ENCODE results near the gene PDE11A. TPM values are rescaled to one million over a fixed set of nuclear protein-coding genes. Genes with fewer than 3 reads are reported as not detected.

The PDE11A gene
- total and polyA plus RNA-seq, 2 experiments from 2014 or later: 0.08 to 0.73 TPM

DNA sequence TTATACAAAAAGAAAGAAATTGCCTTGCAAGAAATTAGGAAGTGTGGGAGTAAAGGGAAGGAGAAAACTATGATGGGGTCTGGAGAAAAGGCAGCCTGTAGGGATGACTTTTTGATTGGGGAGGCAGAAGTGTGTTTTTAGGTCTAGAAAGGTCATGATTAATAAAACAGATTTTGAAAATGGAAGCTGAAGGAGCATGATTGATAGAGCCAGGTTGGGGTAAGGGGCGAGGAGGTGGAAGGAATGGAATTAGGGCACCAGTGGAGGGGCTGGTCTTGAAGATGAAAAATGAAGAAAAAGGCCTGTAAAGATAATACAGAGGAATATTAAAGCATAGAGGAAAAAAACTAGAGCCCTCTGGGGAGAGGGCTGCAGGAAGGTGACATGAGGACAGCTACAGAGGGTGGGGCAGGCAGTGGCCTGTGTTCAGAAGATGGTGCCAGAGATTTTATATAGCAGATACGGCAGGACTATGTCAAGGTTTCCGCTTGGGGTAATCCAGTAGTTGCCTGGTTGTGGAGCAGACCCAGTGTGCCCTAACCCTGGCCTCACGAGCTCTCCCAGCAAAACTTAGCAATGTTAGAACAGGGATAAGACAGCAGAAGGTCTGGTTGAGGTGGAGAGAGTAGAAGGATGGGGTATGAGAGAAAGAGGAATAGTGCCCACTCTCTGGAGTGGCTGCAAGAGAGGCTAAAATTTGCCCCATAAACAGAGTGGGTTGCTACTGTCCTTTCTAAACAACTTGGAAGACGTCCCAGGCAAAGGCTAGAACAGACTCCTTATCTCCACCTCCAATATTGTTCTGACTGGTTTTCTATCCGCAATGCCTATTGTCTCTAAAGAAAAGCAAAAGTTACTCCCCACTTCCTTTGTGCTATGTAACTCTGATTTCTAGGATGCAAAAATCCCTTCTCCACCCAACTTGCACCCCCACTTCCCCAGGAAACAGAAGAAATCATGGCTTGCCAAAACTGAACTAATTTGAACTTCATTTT is 392.7 kb downstream of the PDE11A start:
- H2AFZ ChIP-seq: no peak overlapping the region
- H3K27ac ChIP-seq (ENCODE audit: low read depth): no peak overlapping the region
- no peaks in the 10 kb centered on the region for H4K20me1 ChIP-seq (replicated peaks; ENCODE audit: insufficient read depth)
- Mint-ChIP-seq H3K4me1 (peaks cover 15% of the 10 kb centered on the region), H3K27ac (no peak overlapping the region), H3K27me3 (ENCODE audit: insufficient read depth, low read depth, poor library complexity) (no peaks in the 10 kb centered on the region), H3K4me3 (no peak overlapping the region), H3K9me3 (no peaks in the 10 kb centered on the region), H3K36me3 (ENCODE audit: low read depth) (no peaks in the 10 kb centered on the region)
- ATAC-seq (no peak), DNase-seq (ENCODE audit: low spot score) (no peak)
- H3K36me3 ChIP-seq (ENCODE audit: insufficient read depth): no peaks in the 10 kb centered on the region
- no peak overlapping the region for H3K4me2 ChIP-seq
- H3K27me3 ChIP-seq (ENCODE audit: insufficient read depth): no peaks in the 10 kb centered on the region
- H3K4me1 ChIP-seq (ENCODE audit: insufficient read depth): peaks cover 7% of the 10 kb centered on the region
- H3K79me2 ChIP-seq (replicated peaks; ENCODE audit: insufficient read depth): no peaks in the 10 kb centered on the region
- H3K9me2 ChIP-seq (ENCODE audit: insufficient read depth): 0 out of 2 replicates have a peak, but pooled peaks cover 3% of the 10 kb centered on the region
- TF ChIP-seq NANOG (IDR thresholded peaks at IDR 0.05; ENCODE audit: borderline replicate concordance) (no peak), EZH2phosphoT487 (IDR thresholded peaks at IDR 0.05; ENCODE audit: unreplicated experiment) (no peak), JUNB (IDR thresholded peaks at IDR 0.05; ENCODE audit: unreplicated experiment) (no peak), POLR2AphosphoS5 (IDR thresholded peaks at IDR 0.05; ENCODE audit: low read depth) (no peak), EZH2 (IDR thresholded peaks at IDR 0.05; ENCODE audit: low read depth, unreplicated experiment) (no peak), ETS1 (IDR thresholded peaks at IDR 0.05) (no peak), CREB1 (CRISPR knock-in tag; IDR thresholded peaks at IDR 0.05; ENCODE audit: low read depth) (no peak), ZNF114 (CRISPR knock-in tag; IDR thresholded peaks at IDR 0.05) (no peak), ZNF331 (CRISPR knock-in tag; IDR thresholded peaks at IDR 0.05; ENCODE audit: low read depth) (no peak), STAT1 (IDR thresholded peaks at IDR 0.05; ENCODE audit: unreplicated experiment) (no peak), CTCF (conservative IDR thresholded peaks at IDR 0.05; ENCODE audit: low read depth in 2 of 2) (no peak)
- TF ChIP-seq, protein P1, sequence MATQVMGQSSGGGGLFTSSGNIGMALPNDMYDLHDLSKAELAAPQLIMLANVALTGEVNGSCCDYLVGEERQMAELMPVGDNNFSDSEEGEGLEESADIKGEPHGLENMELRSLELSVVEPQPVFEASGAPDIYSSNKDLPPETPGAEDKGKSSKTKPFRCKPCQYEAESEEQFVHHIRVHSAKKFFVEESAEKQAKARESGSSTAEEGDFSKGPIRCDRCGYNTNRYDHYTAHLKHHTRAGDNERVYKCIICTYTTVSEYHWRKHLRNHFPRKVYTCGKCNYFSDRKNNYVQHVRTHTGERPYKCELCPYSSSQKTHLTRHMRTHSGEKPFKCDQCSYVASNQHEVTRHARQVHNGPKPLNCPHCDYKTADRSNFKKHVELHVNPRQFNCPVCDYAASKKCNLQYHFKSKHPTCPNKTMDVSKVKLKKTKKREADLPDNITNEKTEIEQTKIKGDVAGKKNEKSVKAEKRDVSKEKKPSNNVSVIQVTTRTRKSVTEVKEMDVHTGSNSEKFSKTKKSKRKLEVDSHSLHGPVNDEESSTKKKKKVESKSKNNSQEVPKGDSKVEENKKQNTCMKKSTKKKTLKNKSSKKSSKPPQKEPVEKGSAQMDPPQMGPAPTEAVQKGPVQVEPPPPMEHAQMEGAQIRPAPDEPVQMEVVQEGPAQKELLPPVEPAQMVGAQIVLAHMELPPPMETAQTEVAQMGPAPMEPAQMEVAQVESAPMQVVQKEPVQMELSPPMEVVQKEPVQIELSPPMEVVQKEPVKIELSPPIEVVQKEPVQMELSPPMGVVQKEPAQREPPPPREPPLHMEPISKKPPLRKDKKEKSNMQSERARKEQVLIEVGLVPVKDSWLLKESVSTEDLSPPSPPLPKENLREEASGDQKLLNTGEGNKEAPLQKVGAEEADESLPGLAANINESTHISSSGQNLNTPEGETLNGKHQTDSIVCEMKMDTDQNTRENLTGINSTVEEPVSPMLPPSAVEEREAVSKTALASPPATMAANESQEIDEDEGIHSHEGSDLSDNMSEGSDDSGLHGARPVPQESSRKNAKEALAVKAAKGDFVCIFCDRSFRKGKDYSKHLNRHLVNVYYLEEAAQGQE (IDR thresholded peaks at IDR 0.05; ENCODE audit: unreplicated experiment): no peak
- TF ChIP-seq, protein P2, sequence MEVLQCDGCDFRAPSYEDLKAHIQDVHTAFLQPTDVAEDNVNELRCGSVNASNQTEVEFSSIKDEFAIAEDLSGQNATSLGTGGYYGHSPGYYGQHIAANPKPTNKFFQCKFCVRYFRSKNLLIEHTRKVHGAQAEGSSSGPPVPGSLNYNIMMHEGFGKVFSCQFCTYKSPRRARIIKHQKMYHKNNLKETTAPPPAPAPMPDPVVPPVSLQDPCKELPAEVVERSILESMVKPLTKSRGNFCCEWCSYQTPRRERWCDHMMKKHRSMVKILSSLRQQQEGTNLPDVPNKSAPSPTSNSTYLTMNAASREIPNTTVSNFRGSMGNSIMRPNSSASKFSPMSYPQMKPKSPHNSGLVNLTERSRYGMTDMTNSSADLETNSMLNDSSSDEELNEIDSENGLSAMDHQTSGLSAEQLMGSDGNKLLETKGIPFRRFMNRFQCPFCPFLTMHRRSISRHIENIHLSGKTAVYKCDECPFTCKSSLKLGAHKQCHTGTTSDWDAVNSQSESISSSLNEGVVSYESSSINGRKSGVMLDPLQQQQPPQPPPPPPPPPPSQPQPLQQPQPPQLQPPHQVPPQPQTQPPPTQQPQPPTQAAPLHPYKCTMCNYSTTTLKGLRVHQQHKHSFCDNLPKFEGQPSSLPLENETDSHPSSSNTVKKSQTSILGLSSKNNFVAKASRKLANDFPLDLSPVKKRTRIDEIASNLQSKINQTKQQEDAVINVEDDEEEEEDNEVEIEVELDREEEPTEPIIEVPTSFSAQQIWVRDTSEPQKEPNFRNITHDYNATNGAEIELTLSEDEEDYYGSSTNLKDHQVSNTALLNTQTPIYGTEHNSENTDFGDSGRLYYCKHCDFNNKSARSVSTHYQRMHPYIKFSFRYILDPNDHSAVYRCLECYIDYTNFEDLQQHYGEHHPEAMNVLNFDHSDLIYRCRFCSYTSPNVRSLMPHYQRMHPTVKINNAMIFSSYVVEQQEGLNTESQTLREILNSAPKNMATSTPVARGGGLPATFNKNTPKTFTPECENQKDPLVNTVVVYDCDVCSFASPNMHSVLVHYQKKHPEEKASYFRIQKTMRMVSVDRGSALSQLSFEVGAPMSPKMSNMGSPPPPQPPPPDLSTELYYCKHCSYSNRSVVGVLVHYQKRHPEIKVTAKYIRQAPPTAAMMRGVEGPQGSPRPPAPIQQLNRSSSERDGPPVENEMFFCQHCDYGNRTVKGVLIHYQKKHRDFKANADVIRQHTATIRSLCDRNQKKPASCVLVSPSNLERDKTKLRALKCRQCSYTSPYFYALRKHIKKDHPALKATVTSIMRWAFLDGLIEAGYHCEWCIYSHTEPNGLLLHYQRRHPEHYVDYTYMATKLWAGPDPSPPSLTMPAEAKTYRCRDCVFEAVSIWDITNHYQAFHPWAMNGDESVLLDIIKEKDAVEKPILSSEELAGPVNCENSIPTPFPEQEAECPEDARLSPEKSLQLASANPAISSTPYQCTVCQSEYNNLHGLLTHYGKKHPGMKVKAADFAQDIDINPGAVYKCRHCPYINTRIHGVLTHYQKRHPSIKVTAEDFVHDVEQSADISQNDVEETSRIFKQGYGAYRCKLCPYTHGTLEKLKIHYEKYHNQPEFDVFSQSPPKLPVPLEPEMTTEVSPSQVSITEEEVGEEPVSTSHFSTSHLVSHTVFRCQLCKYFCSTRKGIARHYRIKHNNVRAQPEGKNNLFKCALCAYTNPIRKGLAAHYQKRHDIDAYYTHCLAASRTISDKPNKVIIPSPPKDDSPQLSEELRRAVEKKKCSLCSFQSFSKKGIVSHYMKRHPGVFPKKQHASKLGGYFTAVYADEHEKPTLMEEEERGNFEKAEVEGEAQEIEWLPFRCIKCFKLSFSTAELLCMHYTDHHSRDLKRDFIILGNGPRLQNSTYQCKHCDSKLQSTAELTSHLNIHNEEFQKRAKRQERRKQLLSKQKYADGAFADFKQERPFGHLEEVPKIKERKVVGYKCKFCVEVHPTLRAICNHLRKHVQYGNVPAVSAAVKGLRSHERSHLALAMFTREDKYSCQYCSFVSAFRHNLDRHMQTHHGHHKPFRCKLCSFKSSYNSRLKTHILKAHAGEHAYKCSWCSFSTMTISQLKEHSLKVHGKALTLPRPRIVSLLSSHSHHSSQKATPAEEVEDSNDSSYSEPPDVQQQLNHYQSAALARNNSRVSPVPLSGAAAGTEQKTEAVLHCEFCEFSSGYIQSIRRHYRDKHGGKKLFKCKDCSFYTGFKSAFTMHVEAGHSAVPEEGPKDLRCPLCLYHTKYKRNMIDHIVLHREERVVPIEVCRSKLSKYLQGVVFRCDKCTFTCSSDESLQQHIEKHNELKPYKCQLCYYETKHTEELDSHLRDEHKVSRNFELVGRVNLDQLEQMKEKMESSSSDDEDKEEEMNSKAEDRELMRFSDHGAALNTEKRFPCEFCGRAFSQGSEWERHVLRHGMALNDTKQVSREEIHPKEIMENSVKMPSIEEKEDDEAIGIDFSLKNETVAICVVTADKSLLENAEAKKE (CRISPR knock-in tag; IDR thresholded peaks at IDR 0.05): no peak
- H3K4me3 ChIP-seq: no peak overlapping the region
- no peaks in the 10 kb centered on the region for H3F3A ChIP-seq (replicated peaks; ENCODE audit: low read depth)
